Testis (tissue), 2 donors: ENCODE data around the gene RGPD5.
"Not testable (repeated sequence)": the region's sequence is repeated elsewhere in the genome, so short reads cannot be mapped to it uniquely, and the experiment has no call there.

Experiments used
- CTCF ChIP-seq, 3 experiments: fragments of 450-650 bp in 2 of 3; fragments of 200-600 bp in 1 of 3; sonication (generic) in 1 of 3; IDR thresholded peaks; one replicate each; pipeline ENCODE4 v1.5.1; 2016 to 2019; ENCODE audit warnings: antibody characterized with exemption in 3 of 3, mild to moderate bottlenecking in 2 of 3, moderate library complexity in 1 of 3
- POLR2A ChIP-seq: fragments of 450-650 bp; IDR thresholded peaks from one replicate; pipeline ENCODE4 v1.6.1; 2017; ENCODE audit warnings: antibody characterized with exemption, mild to moderate bottlenecking, moderate library complexity

- not testable (repeated sequence) for TF ChIP-seq CTCF (IDR thresholded peaks at IDR 0.05); POLR2A
Observed at GRCh38 chr2:109888414-109888813, 94.3 kb downstream of the RGPD5 start.
